HEK293 (cell line): ENCODE measurements around the gene TTC13.

Experiments
- CTCF ChIA-PET: fragments of 350-600 bp; formaldehyde crosslinking; extraction: SDS; loops from one replicate; lab custom pipeline; 2021; ENCODE audit warnings: antibody characterized with exemption; lab: Yijun Ruan, JAX
- POLR2A ChIA-PET: fragments of 300-600 bp; formaldehyde crosslinking; extraction: SDS; loops from one replicate; lab custom pipeline; 2020; ENCODE audit warnings: antibody characterized with exemption, inconsistent platforms; lab: Yijun Ruan, JAX
- H3K27ac ChIP-seq: fragments of 200-500 bp; sonication (Bioruptor generic); 2 replicates; pipeline ENCODE4 v1.5.1; 2014; ENCODE audit warnings: low read depth, low read length, control low read depth, inconsistent platforms; ENCODE audit errors: extremely low read depth
- H3K36me3 ChIP-seq, 2 experiments: fragments of 200-500 bp in 1 of 2; sonication (Bioruptor generic) in 1 of 2; 1 replicate in 1 of 2; 2 replicates in 1 of 2; pipeline ENCODE4 v1.5.1; 2014 to 2017; ENCODE audit warnings: inconsistent platforms in 2 of 2, low read length in 2 of 2; ENCODE audit not compliant: control insufficient read depth in 2 of 2, insufficient read depth in 1 of 2
- H3K4me1 ChIP-seq: fragments of 200-500 bp; sonication (Bioruptor generic); 2 replicates; pipeline ENCODE4 v1.5.1; 2014; ENCODE audit warnings: mild to moderate bottlenecking, low read length, inconsistent platforms; ENCODE audit not compliant: control insufficient read depth, insufficient read depth
- H3K4me3 ChIP-seq: 2 replicates; pipeline ENCODE4 v1.5.1; 2011; ENCODE audit warnings: low read depth, mild to moderate bottlenecking, control low read depth, low read length, moderate library complexity
- H3K9me3 ChIP-seq: fragments of 200-500 bp; sonication (Bioruptor generic); 2 replicates; pipeline ENCODE4 v1.5.1; 2014; ENCODE audit warnings: low read depth, low read length, inconsistent platforms; ENCODE audit not compliant: control insufficient read depth, insufficient read depth
- GLI2 ChIP-seq: fragments of 450-650 bp; formaldehyde crosslinking; IDR thresholded peaks from 2 replicates; pipeline ENCODE4; 2017; ENCODE audit warnings: missing biosample characterization, missing genetic modification characterization, low read depth, borderline replicate concordance
- KLF1 ChIP-seq: fragments of 450-650 bp; formaldehyde crosslinking; IDR thresholded peaks from 2 replicates; pipeline ENCODE4 v1.5.1; 2016; ENCODE audit warnings: missing biosample characterization, missing genetic modification characterization
- REPIN1 ChIP-seq: fragments of 450-650 bp; formaldehyde crosslinking; IDR thresholded peaks from 2 replicates; pipeline ENCODE4 v1.5.1; 2017; ENCODE audit warnings: missing biosample characterization, missing genetic modification characterization, low read depth
- SCRT1 ChIP-seq: fragments of 450-650 bp; formaldehyde crosslinking; IDR thresholded peaks from 2 replicates; pipeline ENCODE4 v1.5.1; 2016; ENCODE audit warnings: missing biosample characterization, missing genetic modification characterization, borderline replicate concordance
- SCRT2 ChIP-seq: fragments of 450-650 bp; formaldehyde crosslinking; IDR thresholded peaks from 2 replicates; pipeline ENCODE4 v1.5.1; 2016; ENCODE audit warnings: missing biosample characterization, missing genetic modification characterization
- ZBTB21 ChIP-seq: fragments of 450-650 bp; formaldehyde crosslinking; IDR thresholded peaks from 2 replicates; pipeline ENCODE4 v1.5.1; 2017; ENCODE audit warnings: missing biosample characterization, missing genetic modification characterization
- ZEB2 ChIP-seq: fragments of 450-650 bp; formaldehyde crosslinking; IDR thresholded peaks from 2 replicates; pipeline ENCODE4 v1.5.1; 2016; ENCODE audit warnings: missing biosample characterization, missing genetic modification characterization
- ZNF155 ChIP-seq: fragments of 450-650 bp; formaldehyde crosslinking; IDR thresholded peaks from 2 replicates; pipeline ENCODE4 v1.5.1; 2016; ENCODE audit warnings: missing biosample characterization, missing genetic modification characterization
- ZNF175 ChIP-seq: fragments of 450-650 bp; formaldehyde crosslinking; IDR thresholded peaks from 2 replicates; pipeline ENCODE4 v1.5.1; 2016; ENCODE audit warnings: missing biosample characterization, missing genetic modification characterization
- ZNF211 ChIP-seq: fragments of 450-650 bp; formaldehyde crosslinking; IDR thresholded peaks from 2 replicates; pipeline ENCODE4 v1.5.1; 2016; ENCODE audit warnings: low read depth, missing biosample characterization, missing genetic modification characterization
- ZNF341 ChIP-seq: fragments of 450-650 bp; formaldehyde crosslinking; IDR thresholded peaks from 2 replicates; pipeline ENCODE4; 2016; ENCODE audit warnings: low read depth, missing biosample characterization, missing genetic modification characterization
- ZNF544 ChIP-seq: fragments of 450-650 bp; formaldehyde crosslinking; IDR thresholded peaks from 2 replicates; pipeline ENCODE4 v1.5.0; 2017; ENCODE audit warnings: missing biosample characterization, missing genetic modification characterization
- ZNF560 ChIP-seq: fragments of 450-650 bp; formaldehyde crosslinking; IDR thresholded peaks from 2 replicates; pipeline ENCODE4 v1.5.1; 2017; ENCODE audit warnings: missing biosample characterization, missing genetic modification characterization, borderline replicate concordance
- ZNF600 ChIP-seq: fragments of 450-650 bp; formaldehyde crosslinking; IDR thresholded peaks from 2 replicates; pipeline ENCODE4 v1.5.1; 2016; ENCODE audit warnings: missing biosample characterization, missing genetic modification characterization
- ZNF621 ChIP-seq: fragments of 450-650 bp; formaldehyde crosslinking; IDR thresholded peaks from 2 replicates; pipeline ENCODE4 v1.5.1; 2017; ENCODE audit warnings: missing biosample characterization, missing genetic modification characterization
- ZNF654 ChIP-seq: fragments of 450-650 bp; formaldehyde crosslinking; IDR thresholded peaks from 2 replicates; pipeline ENCODE4 v1.5.1; 2016; ENCODE audit warnings: low read depth, missing biosample characterization, missing genetic modification characterization
- ZNF660 ChIP-seq: fragments of 450-650 bp; IDR thresholded peaks from 2 replicates; pipeline ENCODE4 v1.5.1; 2018; ENCODE audit warnings: missing biosample characterization, mild to moderate bottlenecking, missing genetic modification characterization
- TF ChIP-seq, protein P1 (sequence below): fragments of 450-650 bp; formaldehyde crosslinking; IDR thresholded peaks from 2 replicates; pipeline ENCODE4 v1.5.0; 2017; ENCODE audit warnings: missing biosample characterization, missing genetic modification characterization, borderline replicate concordance
- TF ChIP-seq, protein P2 (sequence below): fragments of 450-650 bp; formaldehyde crosslinking; IDR thresholded peaks from 2 replicates; pipeline ENCODE4 v1.5.1; 2016; ENCODE audit warnings: missing biosample characterization, missing genetic modification characterization

The TTC13 gene

DNA sequence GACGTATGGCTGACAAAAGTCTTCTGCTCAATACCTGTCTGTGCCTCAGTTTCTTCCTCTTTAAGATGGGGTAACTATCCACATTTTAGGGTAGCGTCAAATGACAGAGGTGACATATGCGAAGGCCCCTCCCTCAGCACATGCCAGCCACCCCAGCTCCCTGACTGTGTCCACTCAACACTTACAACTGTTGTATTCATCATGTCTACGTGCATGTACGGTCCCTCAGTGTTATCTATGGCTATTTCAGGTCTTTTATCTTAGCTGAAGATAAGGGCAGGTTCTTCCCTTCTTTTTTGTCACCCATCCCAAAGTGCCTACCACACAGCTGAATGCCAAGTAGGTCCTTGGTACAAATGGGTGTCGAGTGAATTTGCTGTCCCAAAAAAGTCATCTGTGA lies 102.0 kb downstream of the TTC13 start:
- TF ChIP-seq ZNF544 (no peak), ZNF600 (no peak), GLI2 (tag by site-specific recombination) (no peak), REPIN1 (tag by site-specific recombination) (no peak), ZNF155 (no peak), ZNF560 (tag by site-specific recombination) (no peak)
- TF ChIP-seq, protein P1, sequence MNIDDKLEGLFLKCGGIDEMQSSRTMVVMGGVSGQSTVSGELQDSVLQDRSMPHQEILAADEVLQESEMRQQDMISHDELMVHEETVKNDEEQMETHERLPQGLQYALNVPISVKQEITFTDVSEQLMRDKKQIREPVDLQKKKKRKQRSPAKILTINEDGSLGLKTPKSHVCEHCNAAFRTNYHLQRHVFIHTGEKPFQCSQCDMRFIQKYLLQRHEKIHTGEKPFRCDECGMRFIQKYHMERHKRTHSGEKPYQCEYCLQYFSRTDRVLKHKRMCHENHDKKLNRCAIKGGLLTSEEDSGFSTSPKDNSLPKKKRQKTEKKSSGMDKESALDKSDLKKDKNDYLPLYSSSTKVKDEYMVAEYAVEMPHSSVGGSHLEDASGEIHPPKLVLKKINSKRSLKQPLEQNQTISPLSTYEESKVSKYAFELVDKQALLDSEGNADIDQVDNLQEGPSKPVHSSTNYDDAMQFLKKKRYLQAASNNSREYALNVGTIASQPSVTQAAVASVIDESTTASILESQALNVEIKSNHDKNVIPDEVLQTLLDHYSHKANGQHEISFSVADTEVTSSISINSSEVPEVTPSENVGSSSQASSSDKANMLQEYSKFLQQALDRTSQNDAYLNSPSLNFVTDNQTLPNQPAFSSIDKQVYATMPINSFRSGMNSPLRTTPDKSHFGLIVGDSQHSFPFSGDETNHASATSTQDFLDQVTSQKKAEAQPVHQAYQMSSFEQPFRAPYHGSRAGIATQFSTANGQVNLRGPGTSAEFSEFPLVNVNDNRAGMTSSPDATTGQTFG (tag by site-specific recombination): no peak
- TF ChIP-seq, all 188 proteins: peak for 0
- no peak overlapping the region for H3K27ac ChIP-seq
- no peaks in the 10 kb centered on the region for H3K36me3 ChIP-seq
- no peaks in the 10 kb centered on the region for H3K9me3 ChIP-seq
- no peak overlapping the region for H3K4me3 ChIP-seq
- H3K4me1 ChIP-seq: no peaks in the 10 kb centered on the region
- CTCF ChIA-PET: interaction anchor here (0.6 kb wide), 1 partner anchor 44 kb away, joined by 3 read pairs; no protein-coding TSS in a partner anchor
- POLR2A ChIA-PET: interaction anchor here (1.1 kb wide), 1 partner anchor 9 kb away, joined by 4 read pairs; the partner anchor contains the start of gene C1orf198

DNA sequence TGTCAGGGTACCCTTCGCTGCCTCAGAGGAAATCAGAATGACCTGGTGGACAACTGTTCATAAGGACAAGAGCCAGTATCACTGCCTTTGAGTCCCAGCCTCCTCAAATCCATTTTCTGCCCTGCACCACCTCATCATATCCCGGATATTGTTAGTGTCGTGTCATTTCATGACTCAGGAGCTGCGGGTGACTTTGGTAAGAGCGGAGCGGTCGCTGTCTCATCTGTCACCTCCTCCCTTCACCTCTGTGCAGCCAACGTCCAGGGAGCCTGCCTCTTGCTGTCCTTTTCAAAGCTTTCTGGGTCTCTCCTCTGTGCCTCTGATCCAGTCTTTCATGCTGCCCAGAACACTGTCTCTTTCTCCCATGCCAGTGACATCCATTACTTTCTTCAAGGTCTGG lies 103.3 kb downstream of the TTC13 start:
- no peak overlapping the region for H3K27ac ChIP-seq
- TF ChIP-seq, protein P2, sequence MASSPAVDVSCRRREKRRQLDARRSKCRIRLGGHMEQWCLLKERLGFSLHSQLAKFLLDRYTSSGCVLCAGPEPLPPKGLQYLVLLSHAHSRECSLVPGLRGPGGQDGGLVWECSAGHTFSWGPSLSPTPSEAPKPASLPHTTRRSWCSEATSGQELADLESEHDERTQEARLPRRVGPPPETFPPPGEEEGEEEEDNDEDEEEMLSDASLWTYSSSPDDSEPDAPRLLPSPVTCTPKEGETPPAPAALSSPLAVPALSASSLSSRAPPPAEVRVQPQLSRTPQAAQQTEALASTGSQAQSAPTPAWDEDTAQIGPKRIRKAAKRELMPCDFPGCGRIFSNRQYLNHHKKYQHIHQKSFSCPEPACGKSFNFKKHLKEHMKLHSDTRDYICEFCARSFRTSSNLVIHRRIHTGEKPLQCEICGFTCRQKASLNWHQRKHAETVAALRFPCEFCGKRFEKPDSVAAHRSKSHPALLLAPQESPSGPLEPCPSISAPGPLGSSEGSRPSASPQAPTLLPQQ: no peak
- no peaks in the 10 kb centered on the region for H3K36me3 ChIP-seq
- H3K4me1 ChIP-seq: no peaks in the 10 kb centered on the region
- ChIA-PET CTCF (interaction anchor here (1.0 kb wide), 1 partner anchor 233 kb away, joined by 3 read pairs; the partner anchor contains the start of gene COG2), POLR2A (no interaction called here)
- H3K4me3 ChIP-seq: no peak overlapping the region
- no peaks in the 10 kb centered on the region for H3K9me3 ChIP-seq

DNA sequence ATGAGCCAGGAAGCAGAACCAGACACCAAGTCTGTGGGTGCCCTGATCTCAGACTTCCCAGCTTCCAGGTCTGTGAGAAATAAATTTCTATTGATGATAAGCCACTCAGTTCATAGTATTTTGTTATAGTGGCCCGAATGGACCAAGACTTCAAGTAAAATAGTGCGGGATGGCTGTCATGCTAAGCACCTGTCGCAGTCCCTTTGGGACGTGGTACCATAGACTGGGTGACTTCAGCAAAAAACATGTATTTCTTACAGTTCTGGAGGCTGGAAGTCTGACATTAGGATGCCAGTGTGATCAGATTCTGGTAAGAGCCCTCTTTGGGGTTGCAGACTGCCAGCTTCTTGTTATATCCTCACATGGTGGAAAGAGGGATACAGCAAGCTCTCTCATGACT lies 107.7 kb downstream of the TTC13 start:
- POLR2A ChIA-PET: no interaction called here
- CTCF ChIA-PET: interaction anchor here (0.7 kb wide), 1 partner anchor 9 kb away, joined by 3 read pairs; no protein-coding TSS in a partner anchor
- TF ChIP-seq ZEB2 (tag by site-specific recombination) (no peak), ZBTB21 (tag by site-specific recombination) (no peak), ZNF654 (tag by site-specific recombination) (no peak), ZNF341 (tag by site-specific recombination) (no peak), SCRT2 (tag by site-specific recombination) (peak; percentile 88), ZNF175 (tag by site-specific recombination) (no peak), KLF1 (no peak), ZNF621 (tag by site-specific recombination) (no peak), ZNF660 (no peak), ZNF211 (tag by site-specific recombination) (no peak), REPIN1 (tag by site-specific recombination) (no peak), SCRT1 (peak; percentile 52; the same call in 1 of the 2 replicates)
- TF ChIP-seq, all 188 proteins: peak for 2

More for the DNA sequence above, 107.7 kb downstream of the TTC13 start:
- H3K36me3 ChIP-seq: no peaks in the 10 kb centered on the region
- no peak overlapping the region for H3K4me3 ChIP-seq
- no peaks in the 10 kb centered on the region for H3K9me3 ChIP-seq
- no peak overlapping the region for H3K27ac ChIP-seq
- peaks cover 9% of the 10 kb centered on the region for H3K4me1 ChIP-seq
